C4-2B (cell line): ENCODE measurements around the gene PIGN.

Experiments used
- H3K27ac ChIP-seq: fragments of 450-650 bp; 2 replicates; pipeline ENCODE4 v1.5.1; 2017
- CTCF ChIP-seq: fragments of 450-650 bp; conservative IDR thresholded peaks from 2 replicates; pipeline ENCODE4 v1.5.1; 2017; ENCODE audit warnings: mild to moderate bottlenecking
- ZFX ChIP-seq: fragments of 450-650 bp; IDR thresholded peaks from 2 replicates; pipeline ENCODE4 v1.6.1; 2017

PIGN gene

GRCh38 chr18:61992923-61993322 is 193.9 kb downstream of the PIGN start:
- H3K27ac ChIP-seq = no peak overlapping the region
- TF ChIP-seq ZFX (no peak), CTCF (no peak)

DNA sequence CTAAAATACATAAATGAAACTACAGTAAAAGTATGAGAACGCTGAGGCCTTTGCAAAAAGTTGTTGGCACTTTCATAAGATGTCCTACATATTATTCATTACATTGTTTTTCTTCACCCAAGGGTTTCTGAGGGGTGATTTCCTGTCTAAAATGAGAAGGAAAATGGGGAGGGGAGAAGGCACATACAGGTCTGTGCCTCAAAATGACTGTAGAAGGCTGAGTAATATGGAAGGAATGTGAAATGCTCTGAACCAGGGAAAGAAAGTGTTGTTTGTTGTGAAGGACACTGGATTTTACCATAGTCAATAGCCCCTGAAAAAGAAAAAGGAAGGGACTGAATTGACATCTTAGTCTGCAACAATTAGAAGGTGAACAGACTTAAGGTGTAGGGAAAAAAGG is 194.6 kb downstream of the PIGN start:
- no peak overlapping the region for H3K27ac ChIP-seq
- TF ChIP-seq ZFX = no peak
- no peak for TF ChIP-seq CTCF

- TF ChIP-seq ZFX (no peak), CTCF (no peak)
- no peak overlapping the region for H3K27ac ChIP-seq
Measured at GRCh38 chr18:61991836-61992235, 195.0 kb downstream of the PIGN start.

- TF ChIP-seq ZFX (no peak), CTCF (no peak)
- H3K27ac ChIP-seq = no peak overlapping the region
Measured at GRCh38 chr18:61991201-61991600, 195.7 kb downstream of the PIGN start.
